Breast epithelium (tissue), 3 donors: ENCODE measurements around the gene KCTD20.

ENCODE experiments used
- POLR2A ChIP-seq: fragments of 450-650 bp; IDR thresholded peaks from one replicate; pipeline ENCODE4 v1.6.1; 2016; ENCODE audit warnings: antibody characterized with exemption, mild to moderate bottlenecking, moderate library complexity
- POLR2AphosphoS5 ChIP-seq, 3 donors: sonication (generic); formaldehyde crosslinking; IDR thresholded peaks; one replicate each; pipeline ENCODE4 v1.6.1; 2017; ENCODE audit warnings: antibody characterized with exemption in 3 of 3
- TF ChIP-seq, protein P1 (sequence below), 3 donors: fragments of 450-650 bp; IDR thresholded peaks; one replicate each; pipeline ENCODE4 v1.5.1; 2016 to 2017; ENCODE audit warnings: antibody characterized with exemption in 3 of 3, mild to moderate bottlenecking in 3 of 3, moderate library complexity in 3 of 3

DNA sequence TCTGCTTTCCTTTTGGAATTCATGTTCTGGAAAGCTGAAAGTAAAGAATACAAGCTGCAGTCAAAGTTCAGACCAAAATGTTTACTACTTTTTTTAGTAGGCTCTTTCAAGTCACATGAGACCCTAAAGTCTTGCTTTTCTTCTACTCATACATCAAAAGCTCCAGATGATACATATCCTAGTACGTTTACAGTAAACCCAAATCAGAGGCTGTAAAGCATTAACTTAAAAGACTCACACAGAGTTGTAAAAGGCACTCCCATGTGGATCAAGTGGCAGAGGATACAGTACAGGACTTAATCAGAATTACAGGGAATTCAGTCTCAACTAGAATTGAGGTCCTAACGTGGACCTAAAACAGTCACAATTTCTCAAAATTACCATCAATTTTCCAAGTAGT lies 63.8 kb downstream of the KCTD20 start:
- TF ChIP-seq POLR2A (no peak), POLR2AphosphoS5 (IDR thresholded peaks at IDR 0.05) (no peak)
- TF ChIP-seq, protein P1, sequence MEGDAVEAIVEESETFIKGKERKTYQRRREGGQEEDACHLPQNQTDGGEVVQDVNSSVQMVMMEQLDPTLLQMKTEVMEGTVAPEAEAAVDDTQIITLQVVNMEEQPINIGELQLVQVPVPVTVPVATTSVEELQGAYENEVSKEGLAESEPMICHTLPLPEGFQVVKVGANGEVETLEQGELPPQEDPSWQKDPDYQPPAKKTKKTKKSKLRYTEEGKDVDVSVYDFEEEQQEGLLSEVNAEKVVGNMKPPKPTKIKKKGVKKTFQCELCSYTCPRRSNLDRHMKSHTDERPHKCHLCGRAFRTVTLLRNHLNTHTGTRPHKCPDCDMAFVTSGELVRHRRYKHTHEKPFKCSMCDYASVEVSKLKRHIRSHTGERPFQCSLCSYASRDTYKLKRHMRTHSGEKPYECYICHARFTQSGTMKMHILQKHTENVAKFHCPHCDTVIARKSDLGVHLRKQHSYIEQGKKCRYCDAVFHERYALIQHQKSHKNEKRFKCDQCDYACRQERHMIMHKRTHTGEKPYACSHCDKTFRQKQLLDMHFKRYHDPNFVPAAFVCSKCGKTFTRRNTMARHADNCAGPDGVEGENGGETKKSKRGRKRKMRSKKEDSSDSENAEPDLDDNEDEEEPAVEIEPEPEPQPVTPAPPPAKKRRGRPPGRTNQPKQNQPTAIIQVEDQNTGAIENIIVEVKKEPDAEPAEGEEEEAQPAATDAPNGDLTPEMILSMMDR (IDR thresholded peaks at IDR 0.05), result no peak
